ENCODE measurements around the gene GAS2.

Gene GAS2

GRCh38 chr11:22807391-22807790, 141.0 kb downstream of the GAS2 start:
- ATAC-seq (ENCODE audit: low read depth) (no peak), DNase-seq (ENCODE audit: low spot score in 2 of 2) (no peak)
- no peaks in the 10 kb centered on the region for H3K27me3 Mint-ChIP-seq
- H3K27ac Mint-ChIP-seq = no peak overlapping the region
- H3K9me3 Mint-ChIP-seq = peaks cover 4% of the 10 kb centered on the region
- H3K36me3 Mint-ChIP-seq = peaks cover 3% of the 10 kb centered on the region
- peaks cover 10% of the 10 kb centered on the region for H3K4me1 Mint-ChIP-seq
- no peak overlapping the region for H3K4me3 Mint-ChIP-seq

GRCh38 chr11:22807855-22808570, 141.6 kb downstream of the GAS2 start:
- Mint-ChIP-seq H3K9me3 (peaks cover 4% of the 10 kb centered on the region), H3K27me3 (no peaks in the 10 kb centered on the region), H3K4me3 (no peak overlapping the region), H3K4me1 (peaks cover 10% of the 10 kb centered on the region), H3K27ac (no peak overlapping the region), H3K36me3 (peaks cover 3% of the 10 kb centered on the region)
- ATAC-seq (ENCODE audit: low read depth) (peak; percentile 76), DNase-seq (ENCODE audit: low spot score in 2 of 2) (no peak)

- H3K27ac Mint-ChIP-seq = no peak overlapping the region
- no peak for ATAC-seq (ENCODE audit: low read depth)
- peaks cover 10% of the 10 kb centered on the region for H3K4me1 Mint-ChIP-seq
- H3K27me3 Mint-ChIP-seq = no peaks in the 10 kb centered on the region
- no peak overlapping the region for H3K4me3 Mint-ChIP-seq
- peaks cover 3% of the 10 kb centered on the region for H3K36me3 Mint-ChIP-seq
- H3K9me3 Mint-ChIP-seq = peaks cover 4% of the 10 kb centered on the region
- DNase-seq (ENCODE audit: low spot score in 2 of 2) = no peak
These were observed 142.3 kb downstream of the GAS2 start for GRCh38 chr11:22808571-22809197.

- ATAC-seq (ENCODE audit: low read depth) = no peak
- Mint-ChIP-seq H3K4me3 (no peak overlapping the region), H3K9me3 (peaks cover 4% of the 10 kb centered on the region), H3K4me1 (peaks cover 10% of the 10 kb centered on the region), H3K36me3 (peaks cover 6% of the 10 kb centered on the region), H3K27me3 (no peaks in the 10 kb centered on the region), H3K27ac (no peak overlapping the region)
- DNase-seq (ENCODE audit: low spot score in 2 of 2) = no peak
These were observed 143.5 kb downstream of the GAS2 start for GRCh38 chr11:22809893-22810292.

GRCh38 chr11:22822203-22822602, 155.8 kb downstream of the GAS2 start:
- H3K4me1 Mint-ChIP-seq = peaks cover 2% of the 10 kb centered on the region
- no peaks in the 10 kb centered on the region for H3K9me3 Mint-ChIP-seq
- no peaks in the 10 kb centered on the region for H3K27me3 Mint-ChIP-seq
- H3K27ac Mint-ChIP-seq = no peak overlapping the region
- DNase-seq (ENCODE audit: low spot score in 2 of 2) = no peak
- H3K36me3 Mint-ChIP-seq = peaks cover 32% of the 10 kb centered on the region
- no peak for ATAC-seq (ENCODE audit: low read depth)
- no peak overlapping the region for H3K4me3 Mint-ChIP-seq

GRCh38 chr11:22828373-22828772, 162.0 kb downstream of the GAS2 start:
- DNase-seq (ENCODE audit: low spot score in 2 of 2) (no peak), ATAC-seq (ENCODE audit: low read depth) (no peak)
- Mint-ChIP-seq H3K9me3 (no peaks in the 10 kb centered on the region), H3K4me3 (peak overlapping the region; percentile 49), H3K4me1 (peaks cover 8% of the 10 kb centered on the region), H3K27me3 (no peaks in the 10 kb centered on the region), H3K27ac (no peak overlapping the region), H3K36me3 (peaks cover 8% of the 10 kb centered on the region)

- Mint-ChIP-seq H3K9me3 (no peaks in the 10 kb centered on the region), H3K27ac (peak within 1 kb of the TSS; percentile 91), H3K4me3 (peak within 1 kb of the TSS; percentile 89), H3K4me1 (peaks cover 6% of the 10 kb centered on the region), H3K27me3 (no peaks in the 10 kb centered on the region), H3K36me3 (peaks cover 4% of the 10 kb centered on the region)
- ATAC-seq (ENCODE audit: low read depth) (peak; percentile 84), DNase-seq (ENCODE audit: low spot score in 2 of 2) (peak; percentile 91 to 94)
These were observed 163.0 kb downstream of the GAS2 start, which contains the start of gene SVIP for GRCh38 chr11:22829231-22830081. Gene SVIP (minus strand): TSS chr11:22829801. CDS start chr11:22829748, 53 bp downstream.

- H3K36me3 Mint-ChIP-seq = no peaks in the 10 kb centered on the region
- H3K27ac Mint-ChIP-seq = peak overlapping the region; percentile 91
- DNase-seq (ENCODE audit: low spot score in 2 of 2) (no peak), ATAC-seq (ENCODE audit: low read depth) (no peak)
- peak overlapping the region; percentile 89 for H3K4me3 Mint-ChIP-seq
- peaks cover 6% of the 10 kb centered on the region for H3K4me1 Mint-ChIP-seq
- no peaks in the 10 kb centered on the region for H3K27me3 Mint-ChIP-seq
- no peaks in the 10 kb centered on the region for H3K9me3 Mint-ChIP-seq
These were observed 163.6 kb downstream of the GAS2 start for GRCh38 chr11:22830082-22830414.

- no peaks in the 10 kb centered on the region for H3K36me3 Mint-ChIP-seq
- H3K27ac Mint-ChIP-seq = no peak overlapping the region
- no peaks in the 10 kb centered on the region for H3K9me3 Mint-ChIP-seq
- peaks cover 6% of the 10 kb centered on the region for H3K4me1 Mint-ChIP-seq
- H3K27me3 Mint-ChIP-seq = no peaks in the 10 kb centered on the region
- DNase-seq (ENCODE audit: low spot score in 2 of 2) = no peak
- H3K4me3 Mint-ChIP-seq = no peak overlapping the region
- no peak for ATAC-seq (ENCODE audit: low read depth)
These were observed 166.1 kb downstream of the GAS2 start for GRCh38 chr11:22832315-22833015.

GRCh38 chr11:22846726-22847125, 180.3 kb downstream of the GAS2 start:
- H3K27ac Mint-ChIP-seq = no peak overlapping the region
- no peak overlapping the region for H3K4me3 Mint-ChIP-seq
- peaks cover 6% of the 10 kb centered on the region for H3K36me3 Mint-ChIP-seq
- no peaks in the 10 kb centered on the region for H3K27me3 Mint-ChIP-seq
- no peaks in the 10 kb centered on the region for H3K9me3 Mint-ChIP-seq
- DNase-seq (ENCODE audit: low spot score in 2 of 2) = no peak
- H3K4me1 Mint-ChIP-seq = peaks cover 2% of the 10 kb centered on the region
- ATAC-seq (ENCODE audit: low read depth) = no peak

- Mint-ChIP-seq H3K4me1 (no peaks in the 10 kb centered on the region), H3K9me3 (peaks cover 2% of the 10 kb centered on the region), H3K27me3 (no peaks in the 10 kb centered on the region), H3K36me3 (peaks cover 3% of the 10 kb centered on the region), H3K27ac (no peak overlapping the region), H3K4me3 (no peak overlapping the region)
- DNase-seq (ENCODE audit: low spot score in 2 of 2) (no peak), ATAC-seq (ENCODE audit: low read depth) (no peak)
These were observed 185.1 kb downstream of the GAS2 start for GRCh38 chr11:22851477-22851876.

- H3K36me3 Mint-ChIP-seq = peaks cover 2% of the 10 kb centered on the region
- DNase-seq (ENCODE audit: low spot score in 2 of 2) = no peak
- H3K9me3 Mint-ChIP-seq = peaks cover 3% of the 10 kb centered on the region
- H3K27ac Mint-ChIP-seq = no peak overlapping the region
- H3K4me3 Mint-ChIP-seq = no peak overlapping the region
- H3K27me3 Mint-ChIP-seq = no peaks in the 10 kb centered on the region
- H3K4me1 Mint-ChIP-seq = no peaks in the 10 kb centered on the region
- ATAC-seq (ENCODE audit: low read depth) = no peak
These were observed 193.3 kb downstream of the GAS2 start for GRCh38 chr11:22859756-22860155.

- Mint-ChIP-seq H3K4me3 (no peak within 1 kb of the TSS), H3K9me3 (peaks cover 3% of the 10 kb centered on the region), H3K27me3 (no peaks in the 10 kb centered on the region), H3K36me3 (peaks cover 2% of the 10 kb centered on the region), H3K27ac (no peak within 1 kb of the TSS), H3K4me1 (no peaks in the 10 kb centered on the region)
- no peak for ATAC-seq (ENCODE audit: low read depth)
- no peak for DNase-seq (ENCODE audit: low spot score in 2 of 2)
These were observed 193.8 kb downstream of the GAS2 start, which contains the start of gene CCDC179 for GRCh38 chr11:22860241-22860640. Gene CCDC179 (minus strand): TSS chr11:22860474. CDS start chr11:22860421, 53 bp downstream.

Data from memory B cell (primary cell).